AG10803 (cell line): ENCODE measurements around the gene ZFYVE28.

Experiments
- DNase-seq: peaks from one replicate; pipeline ENCODE4 v3.0.0; 2010; ENCODE audit warnings: low read depth
- H3K4me3 ChIP-seq: 2 replicates; pipeline ENCODE4 v1.5.1; 2011; ENCODE audit warnings: mild to moderate bottlenecking, low read length, control low read depth
- TF ChIP-seq, protein P1 (sequence below): conservative IDR thresholded peaks from 2 replicates; pipeline ENCODE4 v1.5.1; 2011; ENCODE audit warnings: mild to moderate bottlenecking, low read length, control low read depth, inconsistent platforms

ZFYVE28 gene

DNA sequence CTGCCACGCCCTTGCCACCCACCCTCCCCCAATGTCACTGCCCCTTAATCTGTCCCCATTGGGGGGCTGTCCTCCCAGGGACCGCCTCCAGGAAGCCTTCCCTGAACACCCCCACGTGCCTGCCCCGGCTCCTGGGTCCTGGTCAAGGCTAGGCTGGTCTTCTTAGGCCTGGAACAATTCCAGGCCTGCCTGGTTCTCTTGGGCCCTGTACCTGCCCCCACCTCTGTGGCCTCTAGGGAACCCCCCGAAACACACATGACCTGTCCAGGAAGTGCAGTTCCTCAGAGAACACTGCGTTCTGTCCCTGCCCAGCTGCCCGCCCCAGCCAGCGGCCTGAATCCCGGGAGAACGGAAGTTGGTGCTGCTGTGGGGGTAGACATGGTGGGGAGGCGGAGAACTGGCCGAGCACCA is 161.7 kb downstream of the ZFYVE28 start:
- H3K4me3 ChIP-seq: no peak overlapping the region
- DNase-seq: no peak
- TF ChIP-seq, protein P1, sequence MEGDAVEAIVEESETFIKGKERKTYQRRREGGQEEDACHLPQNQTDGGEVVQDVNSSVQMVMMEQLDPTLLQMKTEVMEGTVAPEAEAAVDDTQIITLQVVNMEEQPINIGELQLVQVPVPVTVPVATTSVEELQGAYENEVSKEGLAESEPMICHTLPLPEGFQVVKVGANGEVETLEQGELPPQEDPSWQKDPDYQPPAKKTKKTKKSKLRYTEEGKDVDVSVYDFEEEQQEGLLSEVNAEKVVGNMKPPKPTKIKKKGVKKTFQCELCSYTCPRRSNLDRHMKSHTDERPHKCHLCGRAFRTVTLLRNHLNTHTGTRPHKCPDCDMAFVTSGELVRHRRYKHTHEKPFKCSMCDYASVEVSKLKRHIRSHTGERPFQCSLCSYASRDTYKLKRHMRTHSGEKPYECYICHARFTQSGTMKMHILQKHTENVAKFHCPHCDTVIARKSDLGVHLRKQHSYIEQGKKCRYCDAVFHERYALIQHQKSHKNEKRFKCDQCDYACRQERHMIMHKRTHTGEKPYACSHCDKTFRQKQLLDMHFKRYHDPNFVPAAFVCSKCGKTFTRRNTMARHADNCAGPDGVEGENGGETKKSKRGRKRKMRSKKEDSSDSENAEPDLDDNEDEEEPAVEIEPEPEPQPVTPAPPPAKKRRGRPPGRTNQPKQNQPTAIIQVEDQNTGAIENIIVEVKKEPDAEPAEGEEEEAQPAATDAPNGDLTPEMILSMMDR: no peak

DNA sequence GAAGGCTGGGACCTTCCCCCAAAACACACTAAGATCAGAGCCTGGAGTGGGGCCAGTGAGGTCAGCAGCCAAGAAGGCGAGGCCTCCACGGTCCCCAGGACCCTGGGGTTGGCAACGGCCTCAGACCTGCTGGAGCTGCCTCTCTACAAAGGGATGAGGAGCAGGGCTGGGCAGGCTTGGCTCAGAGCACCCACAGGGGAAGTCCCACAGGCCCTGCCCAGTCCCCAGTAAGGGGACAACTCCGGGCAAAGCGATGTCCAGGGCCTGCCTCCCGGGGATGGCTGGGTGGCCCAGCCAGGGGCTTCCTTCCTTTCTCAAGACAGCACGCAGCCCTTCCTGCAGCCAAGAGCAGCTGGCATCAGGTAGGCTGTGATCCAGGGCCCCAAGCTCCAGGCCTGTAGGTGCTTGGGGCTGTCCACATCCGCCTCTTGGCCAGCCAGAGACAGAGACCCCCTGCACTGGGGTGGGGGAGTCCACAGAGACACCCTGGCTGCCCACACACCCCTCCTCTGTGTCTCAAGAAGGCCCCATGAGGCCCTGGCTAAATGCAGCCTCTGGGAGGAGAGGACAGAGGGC is 162.2 kb downstream of the ZFYVE28 start:
- no peak for DNase-seq
- H3K4me3 ChIP-seq: no peak overlapping the region
- TF ChIP-seq, protein P1: no peak

DNA sequence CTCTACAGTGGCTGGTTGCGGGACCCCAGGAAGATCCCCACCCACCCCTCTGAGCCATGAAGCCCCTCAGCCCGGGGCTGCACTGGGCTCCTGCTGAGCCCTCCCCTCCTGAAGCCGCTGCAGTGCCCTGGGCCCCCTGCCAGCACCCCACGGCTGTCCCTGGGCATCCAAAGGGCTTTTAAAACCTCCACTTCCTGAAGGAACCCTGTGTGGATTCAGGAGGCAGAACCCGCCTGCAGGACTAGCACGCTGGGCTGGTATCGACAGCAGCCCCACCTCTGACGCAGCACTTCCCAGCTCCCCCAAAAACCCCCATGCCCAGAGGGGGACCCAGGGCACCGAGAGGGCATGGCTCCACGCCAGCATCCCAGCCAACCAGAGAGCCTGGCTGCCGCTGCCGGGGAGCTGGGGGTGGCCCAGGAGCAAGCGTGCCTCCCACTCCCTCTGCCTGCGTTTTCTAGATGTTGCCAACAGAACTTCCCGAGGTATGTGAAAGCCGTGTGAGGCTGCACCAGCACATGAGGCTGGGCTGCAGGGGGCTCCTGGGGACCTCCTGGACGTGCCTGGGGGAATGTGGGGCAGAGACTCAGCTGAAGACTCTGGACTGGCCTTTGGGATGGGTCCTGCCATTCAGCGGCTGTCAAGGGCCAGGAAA is 162.8 kb downstream of the ZFYVE28 start:
- TF ChIP-seq, protein P1: no peak
- no peak overlapping the region for H3K4me3 ChIP-seq
- DNase-seq: no peak

DNA sequence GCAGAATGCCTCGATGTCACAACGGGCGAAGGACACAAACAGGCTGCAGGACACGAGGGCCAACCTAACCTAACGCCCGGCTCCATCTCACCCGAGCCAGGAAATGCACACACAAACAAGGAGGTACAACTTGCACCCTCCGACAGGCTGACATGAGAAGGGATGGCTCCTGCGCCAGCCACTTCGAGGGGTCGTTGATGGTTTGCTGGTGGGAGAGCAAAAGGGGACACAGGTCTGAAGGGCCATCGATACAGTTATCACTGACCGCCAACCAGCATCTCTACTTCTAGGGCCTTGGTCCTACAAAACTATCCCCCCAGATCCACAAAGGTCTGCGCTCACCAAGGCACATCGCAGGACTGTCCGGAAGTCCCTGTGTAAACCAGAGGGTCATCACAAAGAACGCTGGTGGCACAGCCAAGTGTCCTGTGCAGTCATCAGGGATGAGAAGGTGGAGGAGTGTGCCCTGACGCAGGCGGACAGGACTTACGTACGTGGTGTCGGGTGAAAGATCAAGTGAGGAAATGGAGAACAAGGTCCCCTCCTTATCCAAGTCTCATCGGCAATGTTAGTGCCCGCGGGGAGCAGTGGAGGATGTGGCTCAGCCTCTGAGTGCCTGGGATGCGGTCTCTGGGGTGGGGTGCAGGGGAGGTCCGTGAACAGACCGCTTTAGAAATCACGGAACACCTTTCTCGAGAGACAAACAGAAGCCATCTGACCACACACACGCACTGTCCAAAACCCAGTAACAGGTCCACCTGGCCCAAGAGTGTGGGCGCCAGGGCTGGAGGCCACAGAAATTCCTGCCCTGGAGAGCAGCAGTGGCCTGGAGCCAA is 163.6 kb downstream of the ZFYVE28 start:
- H3K4me3 ChIP-seq: no peak overlapping the region
- no peak for DNase-seq
- TF ChIP-seq, protein P1: no peak

DNA sequence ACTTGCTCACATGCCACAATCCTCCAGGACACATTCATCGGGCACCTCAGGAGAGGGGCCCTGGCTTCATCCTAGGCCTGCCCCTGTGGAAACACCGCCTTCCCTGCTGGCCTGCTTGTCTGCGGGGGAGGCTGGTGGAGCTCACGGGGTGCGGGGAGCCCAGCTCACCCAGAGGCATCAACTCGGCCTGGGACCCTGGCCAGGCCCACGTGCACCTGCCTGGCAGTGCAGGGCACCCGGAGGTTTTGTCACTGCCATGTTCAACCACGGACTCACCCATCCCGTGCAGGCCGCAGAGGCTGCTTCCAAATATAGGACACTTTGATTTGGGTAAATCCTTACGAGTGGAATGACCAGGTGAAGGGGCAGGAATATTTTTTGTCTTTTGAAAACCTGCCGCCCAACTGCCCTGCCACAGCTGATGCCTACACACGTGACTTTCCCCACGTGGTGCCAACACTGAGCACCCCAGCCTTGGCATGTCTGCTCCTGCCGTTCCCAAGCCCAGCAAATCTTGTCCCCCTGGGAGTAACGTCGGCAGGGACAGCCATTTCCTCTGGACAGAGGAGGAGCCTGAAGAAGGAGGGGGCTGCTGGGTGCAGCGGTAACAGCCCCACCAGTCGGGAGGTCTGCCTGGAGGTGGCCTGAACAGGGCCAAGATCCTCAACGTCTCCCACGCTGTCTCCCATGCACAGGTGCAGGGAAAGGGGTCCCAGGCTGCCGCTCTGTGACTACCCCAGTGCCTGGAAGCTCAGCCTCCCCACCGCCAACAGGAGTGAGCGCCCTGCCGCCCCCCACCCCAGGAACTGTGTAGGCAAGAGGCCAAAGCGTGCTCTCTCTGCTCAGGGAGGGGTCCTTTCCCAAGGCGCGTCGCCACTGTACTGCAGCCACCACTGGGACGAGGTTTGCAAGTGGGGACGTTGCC is 165.0 kb downstream of the ZFYVE28 start:
- no peak for DNase-seq
- no peak overlapping the region for H3K4me3 ChIP-seq
- TF ChIP-seq, protein P1: no peak

DNA sequence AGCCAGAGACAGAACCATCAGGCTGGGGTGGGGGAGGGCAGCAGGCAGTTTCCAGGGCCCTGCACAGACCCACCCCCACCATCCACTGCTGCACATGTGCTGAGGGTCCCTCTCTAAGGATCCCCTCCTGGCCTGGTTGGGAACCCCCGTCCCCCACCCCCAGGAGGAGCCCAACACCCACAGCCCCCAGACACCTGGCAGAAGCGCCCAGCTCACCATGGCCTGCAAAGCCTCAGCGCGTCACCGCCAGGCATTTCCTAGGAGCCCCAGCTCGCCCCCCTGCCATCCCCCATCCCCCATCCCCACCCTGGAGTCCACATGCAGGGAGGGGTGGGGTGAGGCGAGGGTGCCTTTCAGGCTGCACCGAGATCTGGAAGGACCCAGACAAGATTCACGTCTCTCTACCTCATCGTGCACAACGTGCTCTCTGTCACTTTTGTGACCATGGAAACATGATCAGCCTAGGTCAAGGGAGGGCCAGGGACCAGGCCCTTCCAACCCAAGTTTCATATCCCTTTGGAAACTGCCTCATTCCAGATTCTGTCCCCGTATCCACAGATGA is 165.8 kb downstream of the ZFYVE28 start:
- DNase-seq: no peak
- H3K4me3 ChIP-seq: no peak overlapping the region
- TF ChIP-seq, protein P1: no peak
